GM12864 (cell line): ENCODE results near the gene SEMA4B.
A peak's percentile ranks its signal among the peaks of the same experiment; 100 is the strongest.

Experiments used
- DNase-seq: peaks from one replicate; pipeline ENCODE4 v3.0.0-alpha.2; 2011; ENCODE audit warnings: low read depth
- H3K4me3 ChIP-seq: 2 replicates; pipeline ENCODE4 v1.5.1; 2011; ENCODE audit warnings: mild to moderate bottlenecking, low read depth, low read length, control low read depth
- TF ChIP-seq, protein P1 (sequence below): IDR thresholded peaks from 2 replicates; pipeline ENCODE4 v1.5.1; 2011; ENCODE audit warnings: low read depth, mild to moderate bottlenecking, moderate library complexity, low read length, control low read depth, inconsistent platforms; ENCODE audit errors: missing control alignments

Gene SEMA4B

GRCh38 chr15:90190606-90191343 is 10.4 kb upstream of the SEMA4B start:
- peak; percentile 46 for DNase-seq
- TF ChIP-seq, protein P1, sequence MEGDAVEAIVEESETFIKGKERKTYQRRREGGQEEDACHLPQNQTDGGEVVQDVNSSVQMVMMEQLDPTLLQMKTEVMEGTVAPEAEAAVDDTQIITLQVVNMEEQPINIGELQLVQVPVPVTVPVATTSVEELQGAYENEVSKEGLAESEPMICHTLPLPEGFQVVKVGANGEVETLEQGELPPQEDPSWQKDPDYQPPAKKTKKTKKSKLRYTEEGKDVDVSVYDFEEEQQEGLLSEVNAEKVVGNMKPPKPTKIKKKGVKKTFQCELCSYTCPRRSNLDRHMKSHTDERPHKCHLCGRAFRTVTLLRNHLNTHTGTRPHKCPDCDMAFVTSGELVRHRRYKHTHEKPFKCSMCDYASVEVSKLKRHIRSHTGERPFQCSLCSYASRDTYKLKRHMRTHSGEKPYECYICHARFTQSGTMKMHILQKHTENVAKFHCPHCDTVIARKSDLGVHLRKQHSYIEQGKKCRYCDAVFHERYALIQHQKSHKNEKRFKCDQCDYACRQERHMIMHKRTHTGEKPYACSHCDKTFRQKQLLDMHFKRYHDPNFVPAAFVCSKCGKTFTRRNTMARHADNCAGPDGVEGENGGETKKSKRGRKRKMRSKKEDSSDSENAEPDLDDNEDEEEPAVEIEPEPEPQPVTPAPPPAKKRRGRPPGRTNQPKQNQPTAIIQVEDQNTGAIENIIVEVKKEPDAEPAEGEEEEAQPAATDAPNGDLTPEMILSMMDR, result no peak
- H3K4me3 ChIP-seq, result no peak overlapping the region

- TF ChIP-seq, protein P1, result no peak
- no peak for DNase-seq
- no peak overlapping the region; the same call in 1 of the 2 replicates for H3K4me3 ChIP-seq
Measured at GRCh38 chr15:90191344-90191687, 9.8 kb upstream of the SEMA4B start.

GRCh38 chr15:90191794-90192509 is 9.2 kb upstream of the SEMA4B start:
- H3K4me3 ChIP-seq, result peak overlapping the region; percentile 10
- DNase-seq, result peak; percentile 51
- TF ChIP-seq, protein P1, result no peak

- DNase-seq, result no peak
- H3K4me3 ChIP-seq, result no peak overlapping the region
- TF ChIP-seq, protein P1, result no peak
Measured at GRCh38 chr15:90192961-90193786, 8.0 kb upstream of the SEMA4B start.

DNA sequence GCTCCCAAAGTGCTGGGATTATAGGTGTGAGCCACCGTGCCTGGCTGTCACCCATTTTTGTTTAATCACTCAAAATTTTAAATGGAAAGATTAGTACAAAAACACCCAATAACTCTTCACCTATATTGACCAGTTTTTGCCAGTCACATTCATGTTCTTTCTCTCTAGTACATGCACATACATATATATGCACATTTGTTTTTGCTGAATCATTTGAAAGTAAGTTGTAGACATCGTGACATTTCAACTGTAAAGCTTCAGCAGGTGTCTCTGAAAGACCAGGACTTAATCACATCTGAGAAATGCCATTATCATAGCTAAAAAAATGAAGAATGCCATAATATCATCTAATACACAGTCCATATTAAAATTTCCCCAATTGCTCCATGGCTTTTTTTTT is 6.5 kb upstream of the SEMA4B start:
- H3K4me3 ChIP-seq, result no peak overlapping the region
- DNase-seq, result no peak
- TF ChIP-seq, protein P1, result no peak

GRCh38 chr15:90200534-90201129 is 498 bp upstream of the SEMA4B start:
- DNase-seq, result no peak
- TF ChIP-seq, protein P1, result no peak
- H3K4me3 ChIP-seq, result peak overlapping the region; percentile 73
